NCI-H2029 (cell line): ENCODE measurements around the gene GPSM3.

Source experiments
- DNase-seq: peaks from one replicate; lab custom pipeline; 2025; lab: John Stamatoyannopoulos, UW

GPSM3 gene

GRCh38 chr6:32173051-32173727, 19.3 kb downstream of the GPSM3 start:
- no peak for DNase-seq

- DNase-seq: no peak
Measured at GRCh38 chr6:32171234-32171633, 21.2 kb downstream of the GPSM3 start.

GRCh38 chr6:32170294-32170693, 22.1 kb downstream of the GPSM3 start:
- no peak for DNase-seq

- DNase-seq: no peak
Measured at GRCh38 chr6:32168807-32169591, 23.4 kb downstream of the GPSM3 start.

GRCh38 chr6:32168350-32168749, 24.1 kb downstream of the GPSM3 start:
- DNase-seq: no peak

- DNase-seq: no peak
Measured at GRCh38 chr6:32167761-32168262, 24.6 kb downstream of the GPSM3 start.

- DNase-seq: no peak
Measured at GRCh38 chr6:32167154-32167760, 25.2 kb downstream of the GPSM3 start.

- no peak for DNase-seq
Measured at GRCh38 chr6:32166411-32167061, 25.9 kb downstream of the GPSM3 start.

GRCh38 chr6:32164295-32164694, 28.1 kb downstream of the GPSM3 start, which contains the start of gene EGFL8:
Gene EGFL8, plus strand, starts transcription at chr6:32164595. Its CDS starts 1,571 bp downstream, at chr6:32166166.
- no peak for DNase-seq

- no peak for DNase-seq
Measured at GRCh38 chr6:32163559-32164258, 28.7 kb downstream of the GPSM3 start.

GRCh38 chr6:32158052-32158451, 34.4 kb downstream of the GPSM3 start:
- no peak for DNase-seq

- no peak for DNase-seq
Measured at GRCh38 chr6:32156891-32157290, 35.6 kb downstream of the GPSM3 start.

- DNase-seq: peak; percentile 71
Measured at GRCh38 chr6:32154514-32155161, 37.8 kb downstream of the GPSM3 start.

- DNase-seq: peak; percentile 79
Measured at GRCh38 chr6:32153564-32154513, 38.6 kb downstream of the GPSM3 start, which contains the start of gene PPT2. Gene PPT2, plus strand, starts transcription at chr6:32154141. Its CDS starts 454 bp downstream, at chr6:32154595.

- no peak for DNase-seq
Measured at GRCh38 chr6:32152769-32153563, 39.5 kb downstream of the GPSM3 start.

GRCh38 chr6:32151863-32152768, 40.3 kb downstream of the GPSM3 start, which contains the start of gene PRRT1:
Gene PRRT1, minus strand, starts transcription at chr6:32151939. Its CDS starts 112 bp downstream, at chr6:32151827.
- DNase-seq: no peak

- DNase-seq: no peak
Measured at GRCh38 chr6:32151181-32151862, 41.1 kb downstream of the GPSM3 start.
